ENCODE data around the gene DOCK1.

DOCK1 gene

DNA sequence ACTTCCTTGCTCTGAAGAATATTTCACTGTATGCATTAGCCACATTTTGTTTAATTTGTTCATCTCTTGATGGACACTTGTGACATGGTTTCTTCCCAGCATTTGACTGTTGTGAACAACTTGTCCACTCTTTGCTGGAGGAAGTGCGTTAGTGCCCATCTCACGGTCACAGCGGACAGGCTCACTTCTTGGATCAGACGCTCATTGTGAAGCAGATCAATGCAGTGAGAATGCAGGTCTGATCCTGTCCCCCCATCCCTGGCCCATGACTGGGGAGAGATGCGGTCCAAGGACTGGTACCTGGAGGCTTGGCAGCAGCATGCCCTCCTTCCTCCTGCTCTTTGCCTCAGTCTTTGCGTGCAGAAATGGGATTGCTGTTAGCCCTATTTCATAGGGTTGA is 41.5 kb downstream of the DOCK1 start:
- H3K4me1 ChIP-seq (ENCODE audit: control insufficient read depth, insufficient read depth, low read length, poor library complexity, severe bottlenecking): no peaks in the 10 kb centered on the region
- no peaks in the 10 kb centered on the region for H3K27me3 ChIP-seq (replicated peaks; ENCODE audit: control insufficient read depth, insufficient read depth, low read length, poor library complexity, severe bottlenecking)
- no peaks in the 10 kb centered on the region for H3K9me3 ChIP-seq (ENCODE audit: control insufficient read depth, low read length)
- no peaks in the 10 kb centered on the region for H3K36me3 ChIP-seq (ENCODE audit: control insufficient read depth, insufficient read depth, low read length)
- no peak overlapping the region for H3K27ac ChIP-seq (ENCODE audit: insufficient read depth, low read length, poor library complexity, severe bottlenecking)
- DNase-seq: no peak
- no peak overlapping the region for H3K4me3 ChIP-seq (ENCODE audit: insufficient read depth, low read depth, low read length, poor library complexity, severe bottlenecking)

DNA sequence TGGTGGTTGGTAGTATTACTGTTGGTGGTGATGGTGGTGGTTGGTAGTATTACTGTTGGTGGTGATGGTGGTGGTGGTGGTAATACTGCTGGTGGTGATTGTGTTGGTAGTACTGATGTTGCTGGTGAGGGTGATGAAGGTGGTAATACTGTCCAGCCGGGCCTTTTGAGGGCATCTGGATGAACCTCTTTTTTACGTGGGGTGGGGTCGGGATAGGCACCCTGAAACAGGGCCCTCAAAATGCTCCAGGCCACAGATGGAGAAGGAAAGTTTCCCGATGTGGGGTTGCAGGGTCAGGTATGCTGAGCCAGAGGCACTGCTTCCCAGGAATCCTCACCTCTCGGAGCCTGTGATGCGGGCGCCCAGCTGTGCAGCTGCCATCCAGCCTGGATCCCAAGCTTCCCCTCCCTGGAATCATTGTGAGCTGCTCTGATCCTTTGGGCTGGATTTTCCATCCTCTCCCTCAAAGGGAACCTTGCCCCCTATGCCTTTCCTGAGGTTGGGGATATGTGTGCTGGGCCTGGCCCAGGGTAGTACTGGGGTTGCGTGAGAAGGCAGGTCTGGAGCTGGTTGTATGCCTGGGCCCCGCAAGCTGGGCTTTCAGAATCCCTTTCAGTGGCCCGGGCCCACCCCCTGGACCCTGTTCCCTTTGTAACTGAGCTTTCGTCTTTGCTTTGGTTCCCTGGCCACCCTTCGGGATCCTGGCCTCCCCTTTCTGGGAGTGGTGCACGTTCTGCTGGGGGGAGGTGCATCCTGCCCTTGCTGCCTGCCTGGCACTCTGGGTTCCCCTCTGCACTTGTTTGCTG is 43.3 kb downstream of the DOCK1 start:
- DNase-seq: no peak

DNA sequence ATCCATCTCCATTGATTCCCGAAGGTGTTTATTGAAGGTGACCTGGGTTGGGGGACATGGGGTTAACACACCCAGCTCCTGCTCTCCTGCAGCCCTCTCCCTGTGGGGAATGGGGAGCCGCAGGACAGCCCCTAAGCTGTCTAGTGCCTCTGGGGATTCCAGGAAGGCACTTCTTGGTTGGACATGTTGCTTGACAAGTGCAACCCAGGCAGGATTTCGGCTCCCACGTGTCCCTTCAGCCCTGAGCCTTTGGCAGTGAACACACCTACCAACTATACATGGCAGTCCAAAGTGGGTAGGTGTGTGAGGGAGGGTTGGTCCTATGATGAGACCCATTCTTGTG is 43.9 kb downstream of the DOCK1 start:
- H3K4me3 ChIP-seq (ENCODE audit: insufficient read depth, low read depth, low read length, poor library complexity, severe bottlenecking): no peak overlapping the region
- H3K4me1 ChIP-seq (ENCODE audit: control insufficient read depth, insufficient read depth, low read length, poor library complexity, severe bottlenecking): no peaks in the 10 kb centered on the region
- DNase-seq: no peak
- no peaks in the 10 kb centered on the region for H3K36me3 ChIP-seq (ENCODE audit: control insufficient read depth, insufficient read depth, low read length)
- H3K27me3 ChIP-seq (replicated peaks; ENCODE audit: control insufficient read depth, insufficient read depth, low read length, poor library complexity, severe bottlenecking): no peaks in the 10 kb centered on the region
- H3K27ac ChIP-seq (ENCODE audit: insufficient read depth, low read length, poor library complexity, severe bottlenecking): no peak overlapping the region
- H3K9me3 ChIP-seq (ENCODE audit: control insufficient read depth, low read length): no peaks in the 10 kb centered on the region

More for the DNA sequence above, 43.3 kb downstream of the DOCK1 start:
- no peaks in the 10 kb centered on the region for H3K27me3 ChIP-seq (replicated peaks; ENCODE audit: control insufficient read depth, insufficient read depth, low read length, poor library complexity, severe bottlenecking)
- no peaks in the 10 kb centered on the region for H3K4me1 ChIP-seq (ENCODE audit: control insufficient read depth, insufficient read depth, low read length, poor library complexity, severe bottlenecking)
- H3K36me3 ChIP-seq (ENCODE audit: control insufficient read depth, insufficient read depth, low read length): no peaks in the 10 kb centered on the region
- no peaks in the 10 kb centered on the region for H3K9me3 ChIP-seq (ENCODE audit: control insufficient read depth, low read length)
- H3K4me3 ChIP-seq (ENCODE audit: insufficient read depth, low read depth, low read length, poor library complexity, severe bottlenecking): no peak overlapping the region
- H3K27ac ChIP-seq (ENCODE audit: insufficient read depth, low read length, poor library complexity, severe bottlenecking): no peak overlapping the region

DNA sequence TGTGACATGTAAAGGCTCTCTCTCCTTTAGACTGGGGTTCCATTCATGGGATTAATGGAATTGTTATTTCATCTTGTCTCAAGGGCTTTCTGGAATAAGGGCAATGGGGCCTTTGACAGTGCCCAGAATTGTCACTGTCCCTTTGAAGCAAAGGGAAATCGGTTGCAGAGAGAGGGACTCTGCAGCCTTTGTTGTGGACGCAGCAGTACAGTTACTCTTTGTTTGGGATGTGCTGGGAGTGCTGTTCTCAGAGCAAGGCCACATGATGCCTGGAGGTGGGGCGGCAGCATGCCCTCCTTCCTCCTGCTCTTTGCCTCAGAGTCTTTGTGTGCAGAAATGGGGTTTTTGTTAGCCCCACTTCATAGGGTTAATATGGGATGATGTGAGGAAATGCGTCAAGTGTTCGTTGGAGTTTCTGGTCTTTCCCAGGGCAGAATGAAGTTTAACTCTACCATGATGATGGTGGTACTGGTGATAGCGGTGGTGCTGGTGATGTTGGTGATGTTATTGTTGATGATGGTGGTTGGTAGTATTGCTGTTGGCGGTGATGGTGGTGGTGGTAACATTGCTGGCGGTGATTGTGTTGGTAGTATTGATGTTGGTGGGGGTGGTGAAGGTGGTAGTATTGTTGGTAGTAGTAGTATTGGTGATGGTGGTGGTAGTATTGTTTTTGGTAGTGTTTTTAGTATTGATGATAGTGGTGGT is 45.3 kb downstream of the DOCK1 start:
- Histone ChIP-seq H3K9me3 (ENCODE audit: control insufficient read depth, low read length) (no peaks in the 10 kb centered on the region), H3K27ac (ENCODE audit: insufficient read depth, low read length, poor library complexity, severe bottlenecking) (no peak overlapping the region), H3K4me3 (ENCODE audit: insufficient read depth, low read depth, low read length, poor library complexity, severe bottlenecking) (no peak overlapping the region)

DNA sequence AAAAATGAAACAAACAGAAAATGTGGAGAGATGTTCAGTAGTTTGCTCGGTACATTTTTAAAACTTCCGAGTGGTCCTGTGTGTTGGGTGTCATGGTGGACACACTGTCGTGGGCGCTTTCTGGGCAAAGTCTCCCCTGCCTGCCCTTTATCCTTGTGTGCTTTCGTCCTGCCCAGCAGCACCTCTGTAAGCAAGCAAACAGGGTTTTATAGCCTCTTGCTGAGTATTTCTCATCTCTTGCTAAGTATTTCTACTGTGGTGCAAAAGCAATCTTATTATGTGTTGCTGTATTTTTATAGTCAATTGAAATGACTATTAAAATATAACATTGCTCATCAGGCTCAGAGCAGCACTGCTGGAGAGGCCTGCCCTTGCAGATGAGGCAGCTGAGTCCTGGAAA is 48.7 kb downstream of the DOCK1 start:
- Histone ChIP-seq H3K9me3 (ENCODE audit: control insufficient read depth, low read length) (no peaks in the 10 kb centered on the region), H3K4me1 (ENCODE audit: control insufficient read depth, insufficient read depth, low read length, poor library complexity, severe bottlenecking) (no peaks in the 10 kb centered on the region), H3K4me3 (ENCODE audit: insufficient read depth, low read depth, low read length, poor library complexity, severe bottlenecking) (no peak overlapping the region), H3K36me3 (ENCODE audit: control insufficient read depth, insufficient read depth, low read length) (no peaks in the 10 kb centered on the region), H3K27ac (ENCODE audit: insufficient read depth, low read length, poor library complexity, severe bottlenecking) (no peak overlapping the region), H3K27me3 (replicated peaks; ENCODE audit: control insufficient read depth, insufficient read depth, low read length, poor library complexity, severe bottlenecking) (no peaks in the 10 kb centered on the region)
- DNase-seq: no peak

More for the DNA sequence above, 45.3 kb downstream of the DOCK1 start:
- Histone ChIP-seq H3K27me3 (replicated peaks; ENCODE audit: control insufficient read depth, insufficient read depth, low read length, poor library complexity, severe bottlenecking) (no peaks in the 10 kb centered on the region), H3K4me1 (ENCODE audit: control insufficient read depth, insufficient read depth, low read length, poor library complexity, severe bottlenecking) (no peaks in the 10 kb centered on the region), H3K36me3 (ENCODE audit: control insufficient read depth, insufficient read depth, low read length) (no peaks in the 10 kb centered on the region)
- no peak for DNase-seq

DNA sequence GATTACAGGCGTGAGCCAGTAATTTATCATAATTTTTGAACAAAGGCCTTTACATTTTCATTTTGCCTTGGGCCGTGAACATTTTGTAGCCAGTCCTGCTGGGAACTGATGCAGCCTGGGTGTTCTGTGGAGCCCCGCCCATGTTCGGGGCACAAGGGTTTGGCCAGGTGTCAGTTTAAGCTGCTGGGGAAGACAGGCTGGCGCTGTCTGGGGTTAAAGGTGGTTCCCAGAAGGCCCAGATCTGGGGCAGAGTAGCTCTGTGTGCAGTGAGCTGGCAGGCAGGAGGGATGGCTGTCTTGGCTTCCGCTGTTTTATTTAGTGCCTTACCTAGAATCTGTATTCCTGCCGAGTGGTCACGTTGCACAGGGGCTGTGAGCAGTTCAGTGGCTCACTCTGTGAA is 50.2 kb downstream of the DOCK1 start:
- H3K9me3 ChIP-seq (ENCODE audit: control insufficient read depth, low read length): no peaks in the 10 kb centered on the region
- no peak overlapping the region for H3K27ac ChIP-seq (ENCODE audit: insufficient read depth, low read length, poor library complexity, severe bottlenecking)
- H3K4me3 ChIP-seq (ENCODE audit: insufficient read depth, low read depth, low read length, poor library complexity, severe bottlenecking): no peak overlapping the region
- no peak for DNase-seq
- no peaks in the 10 kb centered on the region for H3K4me1 ChIP-seq (ENCODE audit: control insufficient read depth, insufficient read depth, low read length, poor library complexity, severe bottlenecking)
- no peaks in the 10 kb centered on the region for H3K27me3 ChIP-seq (replicated peaks; ENCODE audit: control insufficient read depth, insufficient read depth, low read length, poor library complexity, severe bottlenecking)
- no peaks in the 10 kb centered on the region for H3K36me3 ChIP-seq (ENCODE audit: control insufficient read depth, insufficient read depth, low read length)

DNA sequence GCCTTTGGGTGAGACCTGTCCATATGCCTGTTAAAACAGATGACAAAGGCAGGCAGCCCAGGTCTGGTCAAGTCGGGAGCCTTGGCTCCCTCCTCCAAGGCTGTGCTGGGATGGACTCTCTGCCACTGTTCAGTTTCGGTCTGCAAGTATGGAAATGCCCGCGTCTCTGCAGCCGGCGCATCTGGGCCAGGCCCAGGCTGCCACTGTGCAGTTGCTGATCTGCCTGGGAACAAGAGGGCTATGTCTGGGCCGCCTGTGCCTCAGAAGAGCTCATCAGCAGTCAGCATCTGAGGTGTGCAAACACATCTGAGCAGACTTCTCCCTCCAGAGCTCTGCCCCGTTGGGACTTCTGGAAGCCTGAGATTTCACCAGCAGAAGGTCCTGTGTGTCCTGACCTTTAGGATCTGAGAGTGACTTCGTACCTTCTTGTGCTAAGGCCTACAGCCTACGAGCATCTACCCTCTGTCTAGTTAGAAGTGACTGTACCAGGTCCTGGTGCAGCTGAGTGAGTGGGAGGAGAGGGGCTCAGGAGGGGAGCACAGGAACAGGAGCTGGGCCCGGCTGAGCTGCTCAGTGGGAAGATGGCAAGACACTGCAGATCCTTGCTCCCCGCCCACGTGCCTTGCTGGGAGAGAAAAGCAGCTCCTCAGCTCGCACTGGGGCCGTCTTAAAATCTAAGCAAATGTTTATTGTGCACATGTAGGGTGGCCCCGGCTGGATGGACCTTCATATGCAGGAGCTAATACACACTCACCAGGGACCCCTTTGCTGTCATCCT is 50.9 kb downstream of the DOCK1 start:
- no peak for DNase-seq
- H3K36me3 ChIP-seq (ENCODE audit: control insufficient read depth, insufficient read depth, low read length): no peaks in the 10 kb centered on the region
- H3K4me1 ChIP-seq (ENCODE audit: control insufficient read depth, insufficient read depth, low read length, poor library complexity, severe bottlenecking): no peaks in the 10 kb centered on the region
- H3K9me3 ChIP-seq (ENCODE audit: control insufficient read depth, low read length): no peaks in the 10 kb centered on the region
- no peak overlapping the region for H3K4me3 ChIP-seq (ENCODE audit: insufficient read depth, low read depth, low read length, poor library complexity, severe bottlenecking)
- H3K27me3 ChIP-seq (replicated peaks; ENCODE audit: control insufficient read depth, insufficient read depth, low read length, poor library complexity, severe bottlenecking): no peaks in the 10 kb centered on the region
- H3K27ac ChIP-seq (ENCODE audit: insufficient read depth, low read length, poor library complexity, severe bottlenecking): no peak overlapping the region

DNA sequence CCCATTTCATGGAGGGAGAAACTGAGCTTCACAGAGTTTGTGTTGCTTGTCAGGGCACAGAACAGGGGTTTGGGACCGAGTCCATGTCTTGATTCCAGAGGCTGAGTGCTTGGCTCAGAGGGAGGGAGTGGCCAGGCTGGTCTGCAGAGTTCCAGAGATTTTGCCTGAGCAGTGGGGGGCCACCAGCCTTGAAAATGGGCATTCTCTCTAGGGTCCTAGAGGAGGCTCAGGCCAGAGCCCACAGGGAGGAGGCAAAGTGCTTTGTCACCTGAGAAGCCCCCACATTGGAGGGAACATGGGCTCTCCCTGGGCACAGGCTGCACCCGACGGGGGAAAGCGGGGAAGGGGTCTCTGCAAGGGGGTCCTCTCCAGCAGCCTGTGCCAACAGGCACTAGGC is 51.5 kb downstream of the DOCK1 start:
- Histone ChIP-seq H3K27me3 (replicated peaks; ENCODE audit: control insufficient read depth, insufficient read depth, low read length, poor library complexity, severe bottlenecking) (no peaks in the 10 kb centered on the region), H3K9me3 (ENCODE audit: control insufficient read depth, low read length) (no peaks in the 10 kb centered on the region), H3K4me1 (ENCODE audit: control insufficient read depth, insufficient read depth, low read length, poor library complexity, severe bottlenecking) (no peaks in the 10 kb centered on the region), H3K27ac (ENCODE audit: insufficient read depth, low read length, poor library complexity, severe bottlenecking) (no peak overlapping the region), H3K36me3 (ENCODE audit: control insufficient read depth, insufficient read depth, low read length) (no peaks in the 10 kb centered on the region), H3K4me3 (ENCODE audit: insufficient read depth, low read depth, low read length, poor library complexity, severe bottlenecking) (no peak overlapping the region)
- DNase-seq: no peak

DNA sequence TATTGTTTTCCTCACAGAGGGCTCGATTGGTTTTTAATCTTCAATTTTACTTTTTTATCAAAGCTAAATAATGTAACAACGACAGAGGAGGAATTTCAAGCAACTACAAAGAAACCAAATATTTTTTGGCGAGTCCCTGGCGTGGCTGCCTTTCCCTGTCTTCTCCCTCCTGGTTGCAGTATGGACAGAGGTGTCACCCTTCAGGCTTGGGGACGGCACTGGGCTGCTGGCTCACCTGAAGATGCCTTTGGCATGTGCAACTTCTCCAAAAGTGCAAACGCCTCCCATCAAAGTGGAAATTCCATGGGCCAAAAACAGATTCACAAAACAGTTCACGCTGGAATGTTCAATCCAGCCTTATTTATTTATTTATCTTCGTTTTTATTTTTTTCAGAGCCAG is 51.9 kb downstream of the DOCK1 start:
- no peaks in the 10 kb centered on the region for H3K36me3 ChIP-seq (ENCODE audit: control insufficient read depth, insufficient read depth, low read length)
- no peaks in the 10 kb centered on the region for H3K9me3 ChIP-seq (ENCODE audit: control insufficient read depth, low read length)
- H3K4me1 ChIP-seq (ENCODE audit: control insufficient read depth, insufficient read depth, low read length, poor library complexity, severe bottlenecking): no peaks in the 10 kb centered on the region
- H3K27ac ChIP-seq (ENCODE audit: insufficient read depth, low read length, poor library complexity, severe bottlenecking): no peak overlapping the region
- no peaks in the 10 kb centered on the region for H3K27me3 ChIP-seq (replicated peaks; ENCODE audit: control insufficient read depth, insufficient read depth, low read length, poor library complexity, severe bottlenecking)
- no peak for DNase-seq
- no peak overlapping the region for H3K4me3 ChIP-seq (ENCODE audit: insufficient read depth, low read depth, low read length, poor library complexity, severe bottlenecking)

DNA sequence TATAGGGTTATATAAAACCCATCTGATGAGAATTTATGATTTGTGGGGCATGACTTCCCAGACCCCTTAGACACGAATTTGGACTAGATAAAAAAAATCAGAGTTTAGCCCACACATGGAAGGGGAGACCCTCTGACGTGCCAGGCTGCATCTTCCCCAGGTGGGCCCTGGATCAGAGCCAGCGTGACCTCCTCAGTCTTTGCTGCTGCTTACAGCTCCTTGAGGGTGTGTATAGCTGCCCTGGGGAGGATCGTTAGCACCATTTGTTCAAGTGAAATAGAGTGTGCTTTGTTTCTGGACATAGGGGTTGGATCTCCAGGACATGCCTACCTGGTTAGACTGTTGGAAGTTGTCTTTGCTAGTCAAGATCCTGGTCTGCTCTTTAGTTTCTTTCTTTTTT is 54.2 kb downstream of the DOCK1 start:
- H3K9me3 ChIP-seq (ENCODE audit: control insufficient read depth, low read length): no peaks in the 10 kb centered on the region
- no peak for DNase-seq
- H3K4me3 ChIP-seq (ENCODE audit: insufficient read depth, low read depth, low read length, poor library complexity, severe bottlenecking): no peak overlapping the region
- no peaks in the 10 kb centered on the region for H3K4me1 ChIP-seq (ENCODE audit: control insufficient read depth, insufficient read depth, low read length, poor library complexity, severe bottlenecking)
- no peak overlapping the region for H3K27ac ChIP-seq (ENCODE audit: insufficient read depth, low read length, poor library complexity, severe bottlenecking)
- no peaks in the 10 kb centered on the region for H3K27me3 ChIP-seq (replicated peaks; ENCODE audit: control insufficient read depth, insufficient read depth, low read length, poor library complexity, severe bottlenecking)
- H3K36me3 ChIP-seq (ENCODE audit: control insufficient read depth, insufficient read depth, low read length): no peaks in the 10 kb centered on the region

Measured in effector memory CD4-positive, alpha-beta T cell (primary cell).